GM18508 (cell line): ENCODE data around the gene POLR1E.

Source experiments
- ATAC-seq: cut with Tn5 transposase; IDR thresholded peaks from one replicate; pipeline ENCODE4 v1.9.1; 2021; ENCODE audit warnings: moderate number of reproducible peaks; ENCODE audit not compliant: insufficient read depth, unreplicated experiment

The POLR1E gene

GRCh38 chr9:37485389-37486255 is at the start of gene POLR1E:
POLR1E (plus strand) TSS chr9:37485948; CDS start chr9:37486048, 100 bp downstream.
- peak; percentile 88 for ATAC-seq

GRCh38 chr9:37436540-37436939 is 49.2 kb upstream of the POLR1E start:
- no peak for ATAC-seq

- no peak for ATAC-seq
Observed at GRCh38 chr9:37437010-37437409, 48.7 kb upstream of the POLR1E start.

GRCh38 chr9:37437621-37438020 is 48.1 kb upstream of the POLR1E start:
- ATAC-seq: no peak

- ATAC-seq: no peak
Observed at GRCh38 chr9:37438359-37438758, 47.4 kb upstream of the POLR1E start.

GRCh38 chr9:37441776-37442370 is 43.9 kb upstream of the POLR1E start:
- no peak for ATAC-seq

GRCh38 chr9:37442556-37442955 is 43.2 kb upstream of the POLR1E start:
- ATAC-seq: no peak

- no peak for ATAC-seq
Observed at GRCh38 chr9:37443566-37443965, 42.2 kb upstream of the POLR1E start.

- ATAC-seq: no peak
Observed at GRCh38 chr9:37444890-37445289, 40.9 kb upstream of the POLR1E start.

- ATAC-seq: no peak
Observed at GRCh38 chr9:37445832-37446231, 39.9 kb upstream of the POLR1E start.

GRCh38 chr9:37446401-37446800 is 39.3 kb upstream of the POLR1E start:
- no peak for ATAC-seq

GRCh38 chr9:37447111-37447510 is 38.6 kb upstream of the POLR1E start:
- no peak for ATAC-seq

- no peak for ATAC-seq
Observed at GRCh38 chr9:37449862-37450632, 35.7 kb upstream of the POLR1E start.

- ATAC-seq: no peak
Observed at GRCh38 chr9:37451628-37452027, 34.1 kb upstream of the POLR1E start.

- ATAC-seq: no peak
Observed at GRCh38 chr9:37452611-37453010, 33.1 kb upstream of the POLR1E start.

- no peak for ATAC-seq
Observed at GRCh38 chr9:37453827-37454226, 31.9 kb upstream of the POLR1E start.

- ATAC-seq: no peak
Observed at GRCh38 chr9:37454238-37454637, 31.5 kb upstream of the POLR1E start.

GRCh38 chr9:37455884-37456647 is 29.7 kb upstream of the POLR1E start:
- no peak for ATAC-seq

- no peak for ATAC-seq
Observed at GRCh38 chr9:37456817-37457216, 28.9 kb upstream of the POLR1E start.

- ATAC-seq: no peak
Observed at GRCh38 chr9:37464006-37464405, 21.7 kb upstream of the POLR1E start.
